Nephron (organoid): ENCODE data around the gene DDX42.

ENCODE experiments used
- H3K27ac Mint-ChIP-seq, 3 experiments: 2 replicates each; pipeline ENCODE4 v1.8.0; 2020; ENCODE audit warnings: mixed read lengths in 3 of 3, mild to moderate bottlenecking in 2 of 3, moderate library complexity in 1 of 3
- H3K27me3 Mint-ChIP-seq: 2 replicates; pipeline ENCODE4 v1.8.0; 2021; ENCODE audit warnings: low read depth, mild to moderate bottlenecking, moderate library complexity, mixed read lengths
- H3K36me3 Mint-ChIP-seq: 2 replicates; pipeline ENCODE4 v1.8.0; 2020; ENCODE audit warnings: low read depth, mixed read lengths
- H3K4me1 Mint-ChIP-seq: 2 replicates; pipeline ENCODE4 v1.8.0; 2020; ENCODE audit warnings: mixed read lengths
- H3K4me3 Mint-ChIP-seq, 3 experiments: 2 replicates each; pipeline ENCODE4 v1.8.0; 2020; ENCODE audit warnings: mild to moderate bottlenecking in 3 of 3, mixed read lengths in 3 of 3, moderate library complexity in 2 of 3
- H3K9me3 Mint-ChIP-seq: 2 replicates; pipeline ENCODE4 v1.8.0; 2020; ENCODE audit warnings: mixed read lengths
- CTCF ChIP-seq, 3 experiments: fragments of 200-600 bp; sonication (generic); IDR thresholded peaks; one replicate each; pipeline ENCODE4 v1.5.0; 2021; ENCODE audit warnings: antibody characterized with exemption in 3 of 3; ENCODE audit not compliant: unreplicated experiment in 3 of 3

Gene DDX42

DNA sequence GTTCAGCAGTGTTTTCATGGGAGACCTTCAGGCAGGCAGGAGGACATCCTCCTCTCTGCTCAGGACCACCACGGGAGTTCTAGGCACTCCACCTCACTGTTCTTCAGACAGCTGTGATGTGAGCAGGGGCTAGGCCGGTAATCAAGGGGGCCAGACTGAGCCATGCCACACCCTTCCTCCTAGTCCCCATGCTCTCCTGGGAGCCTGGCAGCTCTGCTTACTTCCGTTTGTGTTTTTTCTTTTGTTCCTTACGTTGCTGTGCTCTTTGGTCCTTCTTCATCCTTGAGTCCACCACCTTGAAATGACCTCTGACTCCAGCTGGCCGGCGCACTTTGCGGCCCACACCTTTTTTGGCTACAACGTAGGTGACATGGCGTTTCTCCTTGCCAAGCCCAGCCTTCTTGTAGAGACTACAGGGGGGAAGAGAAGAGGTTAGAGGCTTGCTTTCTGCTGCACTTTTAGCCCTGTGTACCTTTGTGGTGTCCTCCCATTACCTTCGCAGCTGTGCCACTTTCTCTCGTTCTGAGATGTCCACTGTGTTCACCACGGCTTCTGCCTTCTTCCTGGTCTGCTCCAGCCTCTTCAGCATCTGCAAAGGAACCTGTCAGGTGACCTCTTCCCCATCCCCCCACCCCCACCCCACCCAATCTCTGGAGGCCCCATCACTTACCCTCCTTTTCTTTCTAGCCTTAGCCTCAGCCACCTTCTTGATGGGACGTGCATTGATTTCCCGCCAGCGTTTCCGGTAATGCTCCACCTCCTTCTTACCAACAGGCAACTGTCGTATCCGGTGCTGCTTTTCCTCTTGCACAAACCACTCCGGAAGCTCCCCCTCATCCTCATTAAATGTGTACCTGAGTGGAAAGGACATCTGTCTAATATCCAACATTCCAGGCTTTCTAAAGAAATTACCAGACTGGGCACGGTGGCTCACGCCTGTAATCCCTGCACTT, 45.9 kb downstream of the DDX42 start:
- TF ChIP-seq CTCF (IDR thresholded peaks at IDR 0.05; ENCODE audit: unreplicated experiment in 3 of 3): no peak
- H3K36me3 Mint-ChIP-seq: peaks cover 92% of the 10 kb centered on the region
- peak overlapping the region in 2 of 3 experiments; percentile 45 to 74 for H3K27ac Mint-ChIP-seq
- no peaks in the 10 kb centered on the region for H3K9me3 Mint-ChIP-seq
- H3K4me1 Mint-ChIP-seq: peaks cover 6% of the 10 kb centered on the region
- H3K4me3 Mint-ChIP-seq: no peak overlapping the region
- H3K27me3 Mint-ChIP-seq: no peaks in the 10 kb centered on the region

DNA sequence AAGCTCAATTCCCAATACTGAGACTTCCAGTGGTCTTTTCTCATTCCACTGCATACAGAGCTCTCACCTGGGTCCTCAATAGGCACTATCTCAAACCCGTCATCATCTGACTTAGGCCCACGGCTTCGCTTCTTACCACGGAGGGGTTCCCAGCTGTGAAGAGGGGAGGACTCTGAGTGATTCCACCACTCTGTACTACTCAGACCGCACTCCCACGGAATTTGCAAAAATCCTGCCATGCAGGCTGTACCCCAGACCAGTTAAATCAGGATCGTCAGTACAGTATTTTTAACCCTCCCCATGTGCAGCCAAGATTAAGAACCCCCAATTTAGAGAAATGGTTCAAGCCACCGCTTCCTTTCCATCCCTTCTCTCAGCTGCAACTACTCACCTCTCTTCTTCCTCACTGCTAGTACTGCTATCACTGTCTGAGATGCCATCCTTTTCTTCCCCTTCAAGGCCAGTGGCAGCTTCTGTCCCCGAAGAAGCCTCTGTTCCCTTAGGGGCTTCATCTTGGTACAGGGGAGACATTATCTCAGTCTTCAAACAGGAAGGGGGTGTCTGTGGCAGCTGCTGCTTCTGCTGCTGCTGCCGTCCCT, 47.1 kb downstream of the DDX42 start:
- no peak for TF ChIP-seq CTCF (IDR thresholded peaks at IDR 0.05; ENCODE audit: unreplicated experiment in 3 of 3)
- no peak overlapping the region for H3K4me3 Mint-ChIP-seq
- peaks cover 89% of the 10 kb centered on the region for H3K36me3 Mint-ChIP-seq
- peaks cover 9% of the 10 kb centered on the region for H3K4me1 Mint-ChIP-seq
- H3K27me3 Mint-ChIP-seq: no peaks in the 10 kb centered on the region
- H3K9me3 Mint-ChIP-seq: no peaks in the 10 kb centered on the region
- H3K27ac Mint-ChIP-seq: peak overlapping the region in 2 of 3 experiments; percentile 8 to 36

DNA sequence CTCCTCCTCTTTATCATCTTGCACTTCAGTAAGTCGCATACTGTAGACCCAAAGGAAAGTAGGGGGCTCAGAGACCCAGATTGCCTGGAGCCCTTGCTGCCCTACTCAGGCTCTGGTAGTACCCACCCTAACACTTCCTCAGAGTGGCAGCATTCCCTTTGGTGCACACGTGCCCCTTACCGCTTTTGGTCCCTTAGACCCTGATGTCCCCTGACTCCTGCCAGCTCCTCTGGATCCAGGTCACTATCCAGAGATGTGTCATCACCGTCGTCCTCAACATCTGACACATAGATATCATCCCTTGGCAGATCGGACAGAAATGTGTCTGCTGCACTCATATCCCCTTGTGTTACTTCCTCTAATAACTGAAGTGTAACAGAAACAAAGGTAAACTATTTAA, 47.8 kb downstream of the DDX42 start:
- Mint-ChIP-seq H3K4me3 (no peak overlapping the region), H3K36me3 (peaks cover 91% of the 10 kb centered on the region), H3K27ac (peak overlapping the region in 1 of 3 experiments; percentile 40), H3K4me1 (peaks cover 16% of the 10 kb centered on the region), H3K27me3 (no peaks in the 10 kb centered on the region), H3K9me3 (no peaks in the 10 kb centered on the region)
- TF ChIP-seq CTCF (IDR thresholded peaks at IDR 0.05; ENCODE audit: unreplicated experiment in 3 of 3): no peak

DNA sequence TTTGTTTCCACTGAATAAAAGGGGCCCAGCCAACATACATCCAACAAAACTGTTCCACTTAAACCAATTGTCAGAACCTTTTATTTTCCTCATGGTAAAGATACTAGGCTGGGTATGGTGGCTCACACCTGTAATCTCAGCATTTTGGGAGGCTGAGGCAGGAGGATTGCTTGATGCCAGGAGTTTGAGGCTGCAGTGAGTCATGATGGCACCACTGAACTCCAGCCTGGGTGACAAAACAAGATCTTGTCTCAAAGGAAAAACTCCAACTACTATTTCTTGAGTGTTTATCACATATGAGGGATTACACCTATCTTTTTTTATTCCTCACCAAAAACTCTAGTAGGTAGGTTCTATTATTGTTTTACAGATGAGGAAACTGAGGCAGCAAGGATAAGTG, 48.6 kb downstream of the DDX42 start:
- no peaks in the 10 kb centered on the region for H3K27me3 Mint-ChIP-seq
- H3K4me3 Mint-ChIP-seq: peak overlapping the region in 1 of 3 experiments; percentile 17
- peaks cover 24% of the 10 kb centered on the region for H3K4me1 Mint-ChIP-seq

GRCh38 chr17:63823659-63824331, 49.8 kb downstream of the DDX42 start:
- peak overlapping the region in 2 of 3 experiments; percentile 22 to 54 for H3K27ac Mint-ChIP-seq
- peak overlapping the region; percentile 36 to 73 (median 49) for H3K4me3 Mint-ChIP-seq
- H3K9me3 Mint-ChIP-seq: no peaks in the 10 kb centered on the region
- peaks cover 32% of the 10 kb centered on the region for H3K4me1 Mint-ChIP-seq
- H3K27me3 Mint-ChIP-seq: no peaks in the 10 kb centered on the region
- peaks cover 83% of the 10 kb centered on the region for H3K36me3 Mint-ChIP-seq
- TF ChIP-seq CTCF (IDR thresholded peaks at IDR 0.05; ENCODE audit: unreplicated experiment in 3 of 3): no peak

More for the DNA sequence above, 48.6 kb downstream of the DDX42 start:
- Mint-ChIP-seq H3K36me3 (peaks cover 89% of the 10 kb centered on the region), H3K9me3 (no peaks in the 10 kb centered on the region), H3K27ac (no peak overlapping the region)
- TF ChIP-seq CTCF (IDR thresholded peaks at IDR 0.05; ENCODE audit: unreplicated experiment in 3 of 3): no peak
